Measurements from ENCODE around the gene FBLN1. TPM values are rescaled to one million over a fixed set of nuclear protein-coding genes. Genes with fewer than 3 reads are reported as not detected.
A peak's percentile ranks its signal among the peaks of the same experiment; 100 is the strongest.

Gene FBLN1
- total RNA-seq, 1 donor from 2014 or later, result 0.26 TPM

DNA sequence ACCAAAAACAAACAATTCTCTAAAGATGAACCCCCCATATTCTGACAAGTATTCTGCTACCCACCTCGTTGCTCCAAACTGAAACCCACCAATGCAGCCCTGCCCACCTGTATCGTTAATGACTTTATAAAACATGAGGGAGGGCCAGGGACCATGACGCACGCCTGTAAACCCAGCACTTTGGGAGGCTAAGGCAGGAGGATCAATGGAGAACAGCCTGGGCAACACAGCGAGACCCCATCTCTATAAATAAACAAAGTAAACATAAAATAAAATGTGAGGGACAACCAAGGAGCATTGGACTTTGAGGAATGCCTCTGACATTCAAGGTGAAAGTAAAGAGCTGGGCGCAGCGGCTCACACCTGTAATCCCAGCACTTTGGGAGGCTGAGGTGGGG, 129.2 kb downstream of the FBLN1 start:
- DNase-seq (ENCODE audit: low read depth in 2 of 2), result no peak

DNA sequence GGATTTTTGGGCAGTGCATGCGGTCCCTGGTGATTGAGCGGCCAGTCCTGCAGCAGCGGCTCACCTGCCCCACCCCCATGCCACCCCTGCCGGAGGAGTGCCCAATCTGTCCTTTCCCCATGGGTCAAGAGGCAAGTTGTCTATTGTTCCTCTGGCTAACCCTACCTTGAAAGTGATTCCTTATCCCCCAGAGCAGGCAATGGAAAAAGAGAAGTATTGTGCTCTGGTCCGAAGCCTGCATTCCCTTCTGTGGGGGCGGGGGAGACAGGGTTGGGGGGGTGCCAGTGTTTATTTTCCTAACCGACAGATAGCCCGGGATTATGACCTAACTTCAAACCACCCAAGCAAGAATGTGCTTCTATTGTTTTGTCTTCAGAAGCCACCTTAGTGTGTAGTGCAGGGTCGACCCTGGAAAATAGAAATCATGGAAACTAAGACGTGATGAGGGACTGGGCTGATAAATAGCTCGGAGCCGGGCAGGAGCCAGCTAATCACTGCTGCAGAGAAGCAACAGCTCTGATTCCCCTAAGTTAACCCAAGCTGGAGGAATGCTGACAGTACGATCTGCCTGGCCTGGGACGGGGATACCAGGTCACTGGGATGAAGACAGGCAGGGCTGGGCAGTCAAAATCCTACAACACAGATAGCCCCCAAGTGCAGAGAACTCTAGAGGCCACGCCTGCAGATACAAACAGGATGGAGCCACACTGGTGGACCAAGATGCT, 130.3 kb downstream of the FBLN1 start:
- no peak for DNase-seq (ENCODE audit: low read depth in 2 of 2)

DNA sequence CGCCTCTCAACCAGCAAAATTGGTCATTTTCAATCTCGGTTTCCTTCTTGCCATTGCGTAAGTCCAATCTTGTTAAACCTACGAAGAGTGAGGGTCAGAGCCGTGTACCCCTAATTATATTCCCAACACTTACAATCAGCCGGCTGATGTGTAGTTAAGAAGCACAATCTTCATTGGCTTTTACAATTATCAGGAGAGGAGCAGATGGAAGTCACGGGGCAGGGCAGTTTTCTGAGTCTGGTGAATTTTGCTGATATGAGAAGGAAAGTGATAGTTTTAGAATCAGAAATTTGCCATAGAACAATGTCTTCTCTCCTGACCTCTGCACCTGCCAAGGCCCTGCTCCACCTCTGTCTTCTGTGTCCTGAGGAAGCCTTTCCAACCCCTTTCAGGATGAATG, 134.0 kb downstream of the FBLN1 start:
- DNase-seq (ENCODE audit: low read depth in 2 of 2), result no peak

DNA sequence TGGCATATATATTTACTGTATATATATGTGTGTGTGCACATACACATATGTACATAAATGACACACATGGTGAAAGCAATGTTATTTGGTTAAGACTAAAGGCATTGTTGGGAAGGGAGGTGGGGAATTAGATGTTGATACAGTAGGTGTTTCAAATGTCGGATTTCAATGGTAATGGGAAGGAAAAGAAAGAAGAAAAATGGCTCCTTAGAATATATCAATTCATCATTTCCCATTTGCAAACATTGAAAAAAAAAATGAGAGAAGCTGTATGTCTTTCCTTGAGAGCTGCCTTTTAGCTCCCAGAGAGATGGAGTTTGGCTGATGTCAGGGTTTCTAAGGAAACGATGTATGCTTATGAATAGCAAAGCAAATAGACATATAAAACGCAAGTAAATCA, 135.5 kb downstream of the FBLN1 start:
- no peak for DNase-seq (ENCODE audit: low read depth in 2 of 2)

DNA sequence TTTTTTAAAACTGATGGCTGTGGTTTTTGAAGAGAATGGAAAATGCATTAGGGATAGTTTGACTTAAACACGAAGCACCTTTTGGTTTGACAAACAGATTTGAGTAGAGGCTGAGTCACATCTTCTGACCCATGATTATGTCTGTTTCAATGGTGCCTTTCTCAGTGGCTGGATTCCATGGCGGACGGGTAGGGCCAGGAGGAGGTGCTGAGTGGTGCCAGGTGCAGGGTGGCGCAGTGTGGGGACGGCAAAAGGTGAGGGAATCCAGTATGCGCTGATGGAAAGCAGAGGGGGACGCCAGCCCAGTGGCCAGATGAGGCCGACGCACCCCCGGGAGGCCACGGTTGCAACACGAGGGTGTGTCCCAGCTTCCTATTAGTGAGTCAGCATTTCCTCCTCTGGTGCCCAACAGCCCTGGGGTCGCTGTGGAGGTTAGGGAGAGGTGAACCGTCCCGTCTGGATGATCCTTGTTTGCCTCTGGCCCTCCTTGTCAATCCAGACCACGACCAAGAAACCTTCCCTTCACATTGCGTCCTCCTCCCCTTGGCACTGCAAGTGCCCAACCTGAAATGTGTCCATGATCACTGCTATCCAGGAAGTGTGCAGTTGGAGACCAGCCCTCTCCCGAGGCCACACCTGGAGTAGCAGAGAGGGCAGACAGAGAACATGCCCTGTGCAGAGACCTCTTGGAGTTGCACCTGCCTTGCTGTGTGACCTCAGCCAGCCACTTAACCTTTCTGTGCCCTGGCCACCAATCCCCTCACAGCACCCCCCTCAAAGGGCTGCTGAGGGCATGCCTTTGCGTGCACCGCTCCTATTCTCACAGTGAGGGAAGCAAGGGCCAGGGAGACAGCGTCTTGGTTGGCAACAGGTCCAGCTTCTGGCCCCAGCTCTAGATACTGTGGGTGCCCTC, 136.4 kb downstream of the FBLN1 start:
- DNase-seq (ENCODE audit: low read depth in 2 of 2), result peak in 1 of 2 donors; percentile 45

DNA sequence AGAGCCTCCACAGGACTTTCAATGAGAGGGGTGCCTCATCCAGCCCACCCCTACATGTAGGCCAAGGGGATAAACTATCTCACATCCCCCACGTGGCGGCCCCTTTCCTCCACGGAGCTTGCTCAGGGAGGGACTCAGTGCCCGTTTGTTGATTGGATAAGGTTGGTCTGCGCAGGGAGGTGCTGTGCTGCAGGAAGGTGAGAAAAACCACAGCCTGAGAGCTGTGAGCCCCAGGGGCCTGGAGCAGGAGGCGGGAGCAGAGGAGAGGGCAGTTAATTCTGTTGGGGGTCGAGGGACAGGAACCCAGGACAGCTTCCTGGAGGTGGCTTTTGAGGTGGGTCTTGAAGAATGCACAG, 137.0 kb downstream of the FBLN1 start:
- DNase-seq (ENCODE audit: low read depth in 2 of 2), result no peak

DNA sequence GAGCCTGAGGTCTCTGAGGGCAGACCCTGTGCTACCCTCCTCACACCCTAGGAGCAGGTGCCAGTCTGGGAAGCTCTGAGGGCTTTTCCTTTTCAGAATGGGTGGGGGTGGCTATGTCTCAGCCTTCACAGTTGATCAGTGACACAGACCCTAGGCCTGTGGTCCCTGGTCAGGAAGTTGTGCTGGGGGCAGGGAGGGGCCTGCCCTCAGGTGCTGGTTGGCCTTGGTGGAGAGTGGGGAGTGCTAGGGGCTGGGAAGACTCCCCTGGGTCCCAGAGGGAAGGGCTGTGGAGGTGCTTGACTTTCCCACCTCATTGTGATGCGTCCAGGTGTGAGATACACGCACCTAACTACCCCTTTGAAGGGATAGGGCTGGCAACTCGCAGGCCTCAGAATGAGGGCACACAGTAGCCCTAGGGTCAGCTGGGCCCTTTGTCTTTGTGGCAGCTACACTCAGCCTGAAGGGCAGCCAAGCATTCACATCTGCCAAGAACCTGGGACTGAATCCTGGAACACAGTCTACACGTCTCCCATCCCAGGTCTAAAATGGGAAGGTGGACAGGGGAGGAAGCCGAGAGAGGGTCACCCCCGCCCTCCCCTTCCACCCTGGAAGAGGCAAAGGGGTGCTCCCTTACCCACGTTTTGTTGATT, 137.7 kb downstream of the FBLN1 start:
- DNase-seq (ENCODE audit: low read depth in 2 of 2), result no peak

DNA sequence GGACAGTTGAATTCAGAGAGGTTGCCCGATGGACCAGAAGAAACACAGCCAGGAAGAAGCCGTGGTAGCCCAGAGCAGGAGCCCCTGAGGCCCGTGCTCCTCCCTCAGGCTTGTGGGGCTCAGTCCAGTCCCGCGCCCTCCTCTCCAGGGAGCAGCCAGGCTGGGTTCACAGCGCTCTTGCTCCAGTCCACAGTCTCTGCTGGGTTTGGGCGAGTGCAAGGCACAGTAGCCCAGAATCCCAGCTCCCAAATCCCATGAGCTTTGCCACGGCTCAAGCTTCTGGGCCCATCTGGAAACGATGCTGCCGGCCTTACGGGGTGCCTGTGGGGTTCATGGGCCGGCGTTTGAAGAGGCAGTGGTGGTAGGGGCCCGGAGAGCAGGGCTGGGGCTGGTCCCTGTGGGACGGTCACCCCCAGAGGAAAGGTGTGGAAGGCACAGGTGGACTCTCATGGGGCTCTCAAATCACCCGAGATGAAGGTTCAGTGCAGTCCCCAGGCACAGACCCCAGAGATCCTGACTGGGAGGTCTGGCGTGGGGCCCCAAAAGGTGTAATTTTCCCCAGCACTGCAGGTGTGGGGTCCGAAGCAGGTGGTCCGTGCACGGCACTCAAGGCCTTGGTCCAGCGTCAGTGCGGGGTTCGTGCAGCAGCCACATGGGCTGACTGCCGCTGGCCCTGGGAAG, 138.4 kb downstream of the FBLN1 start:
- no peak for DNase-seq (ENCODE audit: low read depth in 2 of 2)

DNA sequence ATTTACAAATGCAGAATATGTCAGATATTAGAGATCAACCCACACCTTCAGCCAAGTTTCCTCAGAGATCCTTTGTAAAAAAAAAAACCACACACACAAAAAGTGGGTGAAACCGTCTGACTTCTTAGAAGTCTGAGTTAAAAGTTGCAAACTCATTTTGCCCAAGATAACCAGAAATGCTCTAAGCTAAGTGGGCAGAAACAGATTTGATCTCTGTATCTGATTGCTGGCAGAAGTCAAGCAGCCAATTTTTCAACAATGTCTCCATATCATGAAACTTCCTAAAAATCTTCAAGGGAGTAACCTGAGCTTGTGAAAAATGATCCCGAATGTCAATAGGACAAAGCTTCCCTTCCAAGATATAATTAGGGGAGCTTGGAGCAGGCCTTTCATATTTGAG, 140.3 kb downstream of the FBLN1 start:
- no peak for DNase-seq (ENCODE audit: low read depth in 2 of 2)

DNA sequence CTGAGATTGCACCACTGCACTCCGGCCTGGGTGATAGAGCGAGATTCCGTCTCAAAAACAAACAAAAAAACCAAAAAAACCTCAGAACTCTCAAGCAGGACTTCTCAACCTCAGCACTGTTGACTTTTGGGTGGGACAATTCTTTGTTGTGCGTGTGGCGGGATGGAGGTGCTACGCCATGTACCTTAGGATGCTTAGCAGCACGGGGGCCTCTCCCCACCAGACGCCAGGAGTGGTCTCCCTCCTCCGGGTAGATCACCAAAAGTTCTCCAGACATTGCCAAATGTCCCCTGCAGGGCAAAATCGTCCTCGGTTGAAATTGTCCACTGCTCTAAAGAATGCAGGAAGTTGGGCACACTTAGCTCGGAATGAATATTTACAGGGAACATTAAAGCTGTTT, 142.0 kb downstream of the FBLN1 start:
- DNase-seq (ENCODE audit: low read depth in 2 of 2), result no peak

DNA sequence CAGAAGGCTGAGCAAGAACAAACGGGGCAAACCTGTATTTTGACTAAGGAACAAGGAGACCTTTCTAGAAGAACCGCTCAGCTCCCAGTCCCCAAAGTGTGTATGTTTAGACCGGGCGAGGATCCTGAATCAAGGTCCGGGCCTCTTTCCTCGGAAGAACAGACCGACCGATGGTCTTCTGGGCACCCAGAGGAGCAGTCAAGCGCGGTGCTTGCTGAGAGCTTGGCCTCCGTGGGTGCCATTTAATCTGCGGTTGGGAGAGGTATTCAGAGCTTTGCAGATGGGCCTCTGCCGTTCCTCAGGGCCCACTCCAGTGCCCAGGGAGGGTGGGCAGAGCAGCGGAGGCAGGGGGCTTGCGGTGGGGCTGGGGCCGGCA, 142.5 kb downstream of the FBLN1 start:
- no peak for DNase-seq (ENCODE audit: low read depth in 2 of 2)

DNA sequence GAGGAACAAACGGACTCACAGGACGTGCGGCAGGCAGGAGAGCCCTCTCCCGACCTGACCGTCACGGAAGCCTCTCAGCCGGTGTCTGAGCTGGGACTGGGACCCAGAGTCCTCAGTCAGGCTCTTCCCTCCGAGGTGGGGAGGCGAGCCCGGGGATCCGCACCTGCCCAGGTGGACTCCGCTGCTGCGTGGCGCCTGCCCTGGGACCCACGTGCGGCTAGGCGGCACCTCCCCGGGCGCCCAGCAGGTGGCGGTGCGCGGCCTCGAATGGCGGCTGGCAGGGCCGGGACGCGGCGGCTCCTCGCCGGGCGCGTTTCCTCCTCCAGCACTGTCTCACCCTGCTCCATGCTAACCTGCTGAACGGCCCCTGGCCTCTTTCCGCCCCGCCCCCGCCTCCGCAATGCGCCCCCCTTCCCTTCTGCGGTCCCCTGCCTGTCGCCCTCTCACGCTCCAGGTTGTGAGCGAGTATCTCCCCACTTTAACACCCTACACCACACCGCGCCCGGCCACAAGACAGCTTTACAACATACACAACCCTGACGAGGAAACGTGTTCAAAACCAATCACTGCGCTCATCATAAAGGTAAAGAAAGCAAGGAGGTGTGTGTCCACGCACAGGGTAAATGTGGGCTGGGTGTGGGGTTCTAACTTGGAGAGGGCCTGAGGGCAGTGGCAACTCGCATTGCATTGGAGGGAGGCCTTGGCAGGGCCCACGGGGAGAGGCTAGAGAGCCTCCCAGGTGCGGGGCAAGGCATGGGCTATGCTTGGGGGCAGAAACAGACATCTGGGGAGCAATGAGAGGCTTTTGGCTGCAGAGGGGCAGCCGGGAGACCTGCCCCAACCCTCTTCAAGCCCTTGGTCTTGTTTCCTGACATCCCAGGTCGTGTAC, 143.1 kb downstream of the FBLN1 start:
- peak in 1 of 2 donors; percentile 51 for DNase-seq (ENCODE audit: low read depth in 2 of 2)

DNA sequence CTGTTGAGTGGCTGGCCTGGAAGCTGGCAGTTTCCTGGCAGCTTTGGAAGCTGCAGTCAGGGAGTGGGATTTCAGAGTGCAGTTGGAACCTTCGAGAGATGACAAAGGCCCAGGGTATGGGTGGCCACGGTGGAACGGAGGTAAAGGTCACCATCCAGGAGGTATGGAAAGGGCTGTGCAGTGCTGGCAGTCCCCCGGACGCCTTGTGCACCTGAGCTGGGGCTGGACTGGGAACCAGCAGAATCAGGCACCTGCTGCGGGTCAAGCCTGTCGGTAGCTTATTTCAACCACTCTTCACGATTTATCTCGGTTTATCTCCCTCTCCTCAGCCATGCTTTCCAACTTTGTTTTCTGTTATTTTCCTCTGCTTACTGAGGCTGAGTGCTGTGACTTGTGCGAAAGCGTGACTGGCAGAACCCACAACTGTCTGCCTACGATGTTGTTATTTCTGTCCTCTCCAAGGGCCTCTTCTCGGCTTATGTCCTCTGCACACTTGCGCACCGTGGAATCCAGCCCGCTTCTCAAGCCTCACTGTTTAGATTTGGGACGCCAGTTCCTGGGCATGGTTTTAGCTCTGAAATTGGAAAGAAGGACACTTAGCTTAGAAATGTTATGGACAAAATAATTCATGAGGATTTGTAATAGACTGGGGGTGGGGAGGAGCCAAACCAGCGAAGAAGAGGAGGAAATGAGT, 145.0 kb downstream of the FBLN1 start:
- DNase-seq (ENCODE audit: low read depth in 2 of 2), result no peak

DNA sequence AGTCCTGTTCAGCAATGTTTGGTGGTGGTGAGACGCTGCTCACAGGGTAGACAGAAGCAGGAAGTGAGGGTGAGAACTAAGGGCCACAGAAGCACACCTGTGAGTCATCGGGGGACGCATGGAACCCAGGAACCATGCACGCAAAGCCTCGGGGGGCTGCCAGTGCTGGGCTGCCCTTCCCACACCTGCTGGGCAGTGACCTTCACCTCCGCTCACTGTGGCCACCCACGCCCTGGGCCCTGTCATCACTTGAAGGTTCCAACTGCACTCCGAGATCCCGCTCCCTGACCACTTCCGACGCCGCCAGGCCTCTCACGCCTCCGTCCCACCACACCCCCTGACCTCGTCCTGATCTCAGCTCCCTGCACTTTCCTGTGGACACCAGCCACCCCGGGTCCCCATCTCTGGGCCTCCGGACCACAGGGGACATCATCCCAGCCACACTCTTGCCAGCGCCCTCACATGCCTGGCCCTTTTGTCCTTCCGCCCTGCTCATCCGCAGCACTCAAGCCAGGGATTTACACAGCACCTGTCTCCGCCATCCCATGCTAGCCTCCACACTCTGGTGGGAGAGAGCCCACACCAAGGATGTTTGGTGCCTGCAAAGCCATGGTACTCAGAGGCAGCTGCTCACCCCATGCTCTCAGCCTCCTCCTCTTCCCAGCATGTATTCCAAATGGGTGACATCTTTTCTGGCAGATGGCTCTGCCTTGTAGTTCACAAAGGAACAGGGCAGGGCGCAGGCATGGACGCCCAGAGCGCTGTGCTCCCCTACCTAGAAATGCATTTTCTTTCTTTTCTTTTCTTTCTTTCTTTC, 145.8 kb downstream of the FBLN1 start:
- DNase-seq (ENCODE audit: low read depth in 2 of 2), result no peak

DNA sequence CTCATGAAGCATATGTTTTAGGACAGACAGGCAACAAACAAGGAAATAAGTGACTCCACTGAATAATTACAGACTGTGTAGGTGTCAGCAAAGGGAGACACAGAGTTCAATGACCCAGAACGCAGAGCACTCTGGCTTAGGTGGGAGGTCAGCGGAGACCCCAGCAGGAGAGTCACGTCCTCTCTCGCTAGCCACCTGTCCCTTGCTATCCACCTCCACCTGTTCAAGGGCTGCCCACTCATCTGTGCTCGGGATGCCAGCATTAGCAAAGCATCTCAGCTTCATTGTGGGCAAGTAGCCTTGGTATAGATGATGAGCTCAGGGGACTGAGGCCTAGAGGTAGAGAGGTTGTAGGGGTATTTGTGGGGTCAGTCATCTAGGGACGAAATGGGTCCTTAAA, 147.1 kb downstream of the FBLN1 start:
- DNase-seq (ENCODE audit: low read depth in 2 of 2), result no peak

DNA sequence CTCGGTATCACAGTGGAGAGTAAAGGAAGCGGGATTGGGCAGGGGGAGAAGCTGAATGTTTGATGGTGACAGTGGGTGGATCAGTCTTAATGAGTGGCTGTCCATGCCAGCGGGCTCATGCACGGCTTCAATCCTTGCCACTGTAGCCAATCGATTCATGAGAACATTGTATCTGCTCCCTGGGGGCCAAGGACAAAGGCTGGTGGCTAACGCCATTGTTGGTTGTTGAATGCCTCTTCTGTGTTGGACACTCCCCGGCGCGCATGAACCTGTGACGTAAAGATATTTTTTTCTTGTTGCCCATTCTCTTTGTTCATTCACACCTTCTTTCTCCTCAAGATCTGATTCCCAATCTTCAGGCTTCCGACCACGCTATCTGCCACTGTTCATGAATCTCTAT, 148.0 kb downstream of the FBLN1 start:
- no peak for DNase-seq (ENCODE audit: low read depth in 2 of 2)

Measured in dermis microvascular lymphatic vessel endothelial cell (primary cell).